GM04503 (cell line): ENCODE results near the gene ZCCHC24.

ENCODE experiments used
- DNase-seq: peaks from one replicate; pipeline ENCODE4 v3.0.0-alpha.2; 2012; ENCODE audit warnings: low read depth

Gene ZCCHC24

GRCh38 chr10:79411546-79412495, 33.6 kb downstream of the ZCCHC24 start:
- no peak for DNase-seq

DNA sequence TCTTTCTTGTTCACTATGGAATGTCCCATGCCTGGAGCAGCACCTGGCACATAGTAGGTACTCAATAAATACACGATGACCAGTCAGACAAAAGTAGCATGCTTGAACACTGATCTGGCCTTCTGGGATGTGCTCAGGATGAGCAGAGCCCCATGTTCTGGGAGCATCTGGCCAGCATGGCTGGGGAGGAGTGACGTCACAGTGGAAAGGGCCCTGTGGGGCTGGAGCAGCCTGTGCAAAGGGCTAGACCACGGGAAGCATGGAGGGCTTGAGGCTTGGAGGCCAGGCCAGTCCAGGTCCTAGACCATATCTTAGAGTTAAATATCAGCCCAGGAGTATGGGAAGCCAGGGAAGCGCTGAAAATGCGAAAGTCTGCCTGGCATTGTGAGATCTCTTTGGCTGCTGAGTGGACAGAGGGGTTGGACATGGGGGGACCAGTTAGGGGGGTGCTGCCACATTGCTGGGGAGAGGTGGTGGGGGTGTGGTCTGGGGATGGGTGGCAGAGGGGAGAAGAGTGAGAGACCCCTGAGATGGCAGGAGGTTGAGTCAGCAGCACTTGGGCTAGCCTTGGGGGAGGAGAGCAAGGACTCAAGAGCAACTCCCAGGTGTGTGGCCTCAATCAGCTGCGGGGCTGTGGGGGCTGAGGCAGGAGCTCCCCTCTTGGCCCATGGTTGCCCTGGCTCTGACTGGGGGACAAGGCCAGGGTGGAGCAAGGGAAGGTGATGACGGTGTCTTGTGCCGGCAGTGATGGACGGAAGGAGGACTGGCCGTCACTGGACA, 34.9 kb downstream of the ZCCHC24 start:
- DNase-seq, result no peak

DNA sequence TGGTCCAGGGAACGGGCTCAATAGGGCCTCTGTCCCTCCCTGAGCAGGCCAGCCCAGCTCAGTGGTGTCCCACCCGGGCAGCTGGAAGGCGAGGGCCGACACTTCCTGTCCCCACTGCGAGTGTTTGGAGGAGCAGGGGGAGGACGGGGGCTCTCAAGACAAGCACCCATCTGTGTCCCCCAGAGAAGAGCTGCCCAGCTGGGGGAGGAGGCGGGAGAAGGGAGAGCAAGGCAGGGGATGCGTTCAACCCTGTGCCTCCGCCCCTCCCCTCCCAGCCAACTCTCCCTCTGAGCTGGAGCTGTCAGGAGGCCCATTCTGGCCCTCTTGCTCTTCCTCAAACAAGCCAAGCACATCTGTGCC, 35.7 kb downstream of the ZCCHC24 start:
- DNase-seq, result no peak

GRCh38 chr10:79409038-79409725, 36.2 kb downstream of the ZCCHC24 start:
- DNase-seq, result no peak

DNA sequence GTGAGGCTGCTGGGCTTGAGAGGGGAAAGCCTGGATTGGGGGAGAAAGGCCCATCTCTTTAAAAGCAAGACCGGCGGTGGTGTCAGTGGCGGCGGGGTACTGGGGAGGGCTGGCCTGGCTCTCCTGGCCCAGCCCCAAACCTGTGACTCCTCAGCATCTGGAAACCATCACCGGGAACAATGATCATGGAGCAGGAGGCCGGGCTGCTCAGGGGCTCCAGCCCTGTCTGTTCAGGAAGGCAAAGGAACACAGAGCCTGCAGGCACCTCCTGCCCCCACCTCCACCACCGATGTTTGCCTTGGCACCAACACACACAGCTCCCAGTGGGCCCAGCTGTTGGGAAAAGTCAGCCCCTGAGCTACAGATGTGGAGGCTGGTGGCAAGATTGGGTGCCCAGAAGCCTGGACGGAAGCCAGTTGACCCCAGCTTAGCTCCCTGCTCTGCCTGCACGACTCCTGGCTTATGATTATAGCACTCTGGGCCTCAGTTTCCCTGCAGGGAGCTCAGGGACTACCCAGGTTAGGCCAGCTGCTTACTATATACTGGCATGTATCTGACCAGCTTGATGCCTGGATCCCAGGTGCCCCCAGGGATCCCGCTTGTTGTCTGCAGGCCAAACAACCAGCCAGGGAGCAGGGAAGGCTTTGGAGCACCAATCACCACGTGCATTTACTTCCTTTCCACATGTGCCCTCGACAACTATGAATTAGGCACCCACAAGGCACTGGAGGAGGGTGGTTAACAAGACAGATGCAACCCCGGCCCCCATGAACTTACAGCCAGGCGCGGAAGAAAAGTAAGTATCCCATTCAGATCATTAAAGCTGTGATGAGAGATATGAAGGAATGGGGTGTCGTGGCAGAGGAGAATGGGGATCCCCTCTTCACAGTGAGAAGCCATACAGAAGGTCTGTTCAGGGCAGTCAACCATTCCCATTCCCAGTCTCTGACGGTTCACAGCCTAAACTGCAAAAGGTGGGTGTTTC, 37.3 kb downstream of the ZCCHC24 start:
- DNase-seq, result no peak

- DNase-seq, result no peak
Measured at GRCh38 chr10:79407423-79407796, 38.0 kb downstream of the ZCCHC24 start.

GRCh38 chr10:79406683-79407422, 38.6 kb downstream of the ZCCHC24 start:
- no peak for DNase-seq

GRCh38 chr10:79405995-79406515, 39.4 kb downstream of the ZCCHC24 start:
- DNase-seq, result no peak

DNA sequence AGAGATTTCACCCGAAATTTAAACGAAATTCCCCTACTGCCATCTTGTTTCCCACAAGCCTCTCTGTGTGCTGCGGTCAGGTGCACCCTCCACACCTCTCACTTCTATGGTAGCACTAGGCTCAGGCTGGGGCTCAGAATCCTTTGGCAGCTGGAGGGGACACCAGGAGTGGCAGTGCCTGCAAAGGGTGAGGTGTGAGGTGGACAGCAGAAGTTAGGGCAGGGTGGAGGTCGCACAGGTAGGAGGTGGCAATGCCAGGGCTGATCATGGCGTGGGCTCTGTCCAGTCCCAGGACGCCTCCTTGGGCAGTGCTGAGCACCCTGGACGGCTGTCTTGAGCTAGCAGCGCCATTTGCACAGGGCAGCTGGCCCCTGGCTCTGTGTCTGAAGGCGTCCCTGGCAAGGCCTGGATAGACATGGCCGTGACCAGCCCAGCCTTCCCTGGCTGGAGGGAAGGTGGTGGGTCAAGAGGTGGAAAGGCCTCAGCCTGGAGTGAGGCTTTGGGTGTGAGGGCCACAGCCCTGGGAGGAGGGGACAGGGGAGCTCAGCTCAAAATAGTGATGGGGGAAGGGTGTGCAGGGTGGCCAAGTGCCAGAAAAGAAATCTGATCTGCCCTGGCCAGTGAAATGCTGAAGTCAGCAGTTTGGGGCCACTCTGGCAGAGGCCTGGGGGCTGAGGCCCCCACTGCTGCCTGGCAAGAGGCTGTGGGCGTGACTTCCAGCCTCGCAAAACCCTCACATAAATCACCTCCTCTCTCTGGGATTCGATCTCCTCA, 40.0 kb downstream of the ZCCHC24 start:
- no peak for DNase-seq

DNA sequence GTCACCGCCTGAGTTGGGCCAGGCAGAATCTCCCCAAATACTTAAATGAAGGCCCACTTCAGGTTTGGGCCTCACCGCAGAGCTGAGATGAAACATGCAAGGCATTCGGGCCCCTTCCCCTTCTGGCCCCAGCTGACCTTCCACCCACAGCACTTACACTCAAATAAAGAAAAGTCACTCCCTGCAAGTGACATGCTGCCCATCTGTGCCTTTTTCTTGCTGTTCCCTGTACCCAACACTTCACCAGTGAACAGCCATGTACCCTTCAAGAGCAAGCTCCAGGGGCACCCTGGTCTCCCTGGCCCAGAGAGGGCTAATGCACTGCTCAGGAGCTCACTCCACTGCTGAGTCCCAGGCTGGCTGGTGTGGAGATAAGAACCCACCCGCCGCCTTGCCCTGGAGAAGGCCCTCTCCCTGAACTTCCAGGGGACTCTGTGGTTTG, 40.7 kb downstream of the ZCCHC24 start:
- no peak for DNase-seq

- peak; percentile 70 for DNase-seq
Measured at GRCh38 chr10:79404231-79404609, 41.2 kb downstream of the ZCCHC24 start.

GRCh38 chr10:79403441-79404230, 41.8 kb downstream of the ZCCHC24 start:
- no peak for DNase-seq

GRCh38 chr10:79402951-79403350, 42.5 kb downstream of the ZCCHC24 start:
- no peak for DNase-seq

- no peak for DNase-seq
Measured at GRCh38 chr10:79402625-79402946, 42.8 kb downstream of the ZCCHC24 start.

- no peak for DNase-seq
Measured at GRCh38 chr10:79401015-79401921, 44.2 kb downstream of the ZCCHC24 start.

DNA sequence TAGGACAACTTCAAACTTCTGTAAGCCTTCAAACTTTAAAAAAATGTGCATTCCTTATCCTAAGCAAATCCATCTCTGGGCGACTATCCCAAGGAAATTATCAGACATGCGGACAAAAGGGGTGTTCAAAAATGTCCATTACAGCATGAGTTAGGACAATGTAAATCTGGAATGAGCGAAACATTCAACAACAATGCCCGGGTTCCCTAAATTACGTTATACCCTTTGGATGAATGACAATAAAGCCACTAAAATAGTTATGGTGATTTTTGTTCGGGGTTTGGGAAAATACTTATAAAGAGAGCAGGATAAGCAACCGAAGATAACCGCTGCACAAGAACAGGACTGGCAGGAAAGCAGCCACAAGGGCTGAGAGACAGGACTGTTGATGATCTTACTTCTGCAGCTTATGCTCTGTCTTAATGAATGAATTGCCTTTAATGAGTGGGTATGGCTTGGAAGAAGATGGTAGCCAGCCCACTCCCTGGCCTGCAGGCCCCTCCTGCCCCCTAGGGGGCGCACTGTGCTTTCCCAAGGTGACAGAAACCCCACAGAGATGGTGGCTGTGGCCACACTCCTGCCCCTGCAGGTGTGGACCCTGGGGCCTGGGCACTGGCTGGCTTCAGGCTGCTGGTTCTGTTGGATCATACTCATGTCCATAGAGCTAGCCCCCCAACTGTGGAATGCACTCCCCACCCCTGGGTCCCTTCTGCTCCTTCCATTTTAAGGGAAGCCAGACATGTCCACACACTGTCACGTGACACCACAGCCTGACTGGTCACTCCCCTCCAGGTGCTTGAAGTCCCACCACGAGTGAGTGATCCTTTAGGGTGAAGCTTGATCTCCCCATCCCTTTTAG, 45.0 kb downstream of the ZCCHC24 start:
- no peak for DNase-seq
